GM13976 (cell line): ENCODE results near the gene RAB11FIP3.

Source experiments
- DNase-seq: peaks from one replicate; pipeline ENCODE4 v3.0.0; 2012; ENCODE audit warnings: low spot score
- in situ Hi-C: fragments of 300-500 bp; cut with MboI; formaldehyde crosslinking; loops from one replicate; pipeline ENCODE4 v1.12.0; 2022; ENCODE audit warnings: low sequenced_read_pairs, mixed read lengths, inconsistent platforms; ENCODE audit not compliant: unreplicated experiment
- TF ChIP-seq, protein P1 (sequence below): IDR thresholded peaks from 2 replicates; pipeline ENCODE4 v1.5.1; 2012; ENCODE audit warnings: borderline replicate concordance, mild to moderate bottlenecking; ENCODE audit not compliant: insufficient read depth; ENCODE audit errors: extremely low read depth, missing control alignments, control extremely low read depth

The RAB11FIP3 gene

DNA sequence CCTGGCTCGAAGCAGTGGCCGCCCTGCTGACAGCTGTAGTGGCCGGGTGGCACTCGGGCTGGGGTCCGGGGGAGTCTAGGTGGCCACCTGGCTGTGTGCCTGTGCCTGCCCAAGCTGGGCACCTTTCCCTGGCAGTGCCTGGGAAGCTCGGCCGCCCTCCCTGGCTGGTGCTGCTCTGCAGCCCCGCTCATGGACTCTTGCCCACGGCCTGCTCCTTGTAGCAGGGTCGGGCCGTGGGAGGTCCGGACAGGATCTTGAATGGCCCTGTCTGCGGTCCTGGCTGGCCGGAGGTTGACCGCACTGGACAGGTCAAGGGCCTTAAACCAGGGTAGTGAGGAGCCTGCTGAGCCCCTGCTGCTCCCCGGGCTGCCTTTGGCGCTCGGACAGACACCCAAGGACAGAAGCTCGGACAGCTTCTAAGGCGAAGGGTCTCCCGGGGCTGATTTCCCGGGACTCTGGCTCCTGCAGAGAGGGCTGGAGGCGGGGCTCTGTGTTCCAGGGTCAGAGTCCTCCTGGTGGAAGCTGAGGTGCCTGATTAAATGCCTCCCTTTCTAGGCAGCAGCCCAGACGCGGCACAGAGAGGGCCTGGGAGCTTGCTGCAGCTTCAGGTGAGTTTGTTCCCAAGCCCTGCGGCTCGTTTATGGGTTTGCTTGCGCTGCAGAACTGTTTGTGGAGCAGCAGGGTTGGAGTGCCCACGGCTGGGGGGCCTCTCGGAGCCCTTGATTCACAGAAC, 108.1 kb downstream of the RAB11FIP3 start:
- TF ChIP-seq, protein P1, sequence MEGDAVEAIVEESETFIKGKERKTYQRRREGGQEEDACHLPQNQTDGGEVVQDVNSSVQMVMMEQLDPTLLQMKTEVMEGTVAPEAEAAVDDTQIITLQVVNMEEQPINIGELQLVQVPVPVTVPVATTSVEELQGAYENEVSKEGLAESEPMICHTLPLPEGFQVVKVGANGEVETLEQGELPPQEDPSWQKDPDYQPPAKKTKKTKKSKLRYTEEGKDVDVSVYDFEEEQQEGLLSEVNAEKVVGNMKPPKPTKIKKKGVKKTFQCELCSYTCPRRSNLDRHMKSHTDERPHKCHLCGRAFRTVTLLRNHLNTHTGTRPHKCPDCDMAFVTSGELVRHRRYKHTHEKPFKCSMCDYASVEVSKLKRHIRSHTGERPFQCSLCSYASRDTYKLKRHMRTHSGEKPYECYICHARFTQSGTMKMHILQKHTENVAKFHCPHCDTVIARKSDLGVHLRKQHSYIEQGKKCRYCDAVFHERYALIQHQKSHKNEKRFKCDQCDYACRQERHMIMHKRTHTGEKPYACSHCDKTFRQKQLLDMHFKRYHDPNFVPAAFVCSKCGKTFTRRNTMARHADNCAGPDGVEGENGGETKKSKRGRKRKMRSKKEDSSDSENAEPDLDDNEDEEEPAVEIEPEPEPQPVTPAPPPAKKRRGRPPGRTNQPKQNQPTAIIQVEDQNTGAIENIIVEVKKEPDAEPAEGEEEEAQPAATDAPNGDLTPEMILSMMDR, result no peak
- DNase-seq, result no peak
- in situ Hi-C loops, result no loop called here

DNA sequence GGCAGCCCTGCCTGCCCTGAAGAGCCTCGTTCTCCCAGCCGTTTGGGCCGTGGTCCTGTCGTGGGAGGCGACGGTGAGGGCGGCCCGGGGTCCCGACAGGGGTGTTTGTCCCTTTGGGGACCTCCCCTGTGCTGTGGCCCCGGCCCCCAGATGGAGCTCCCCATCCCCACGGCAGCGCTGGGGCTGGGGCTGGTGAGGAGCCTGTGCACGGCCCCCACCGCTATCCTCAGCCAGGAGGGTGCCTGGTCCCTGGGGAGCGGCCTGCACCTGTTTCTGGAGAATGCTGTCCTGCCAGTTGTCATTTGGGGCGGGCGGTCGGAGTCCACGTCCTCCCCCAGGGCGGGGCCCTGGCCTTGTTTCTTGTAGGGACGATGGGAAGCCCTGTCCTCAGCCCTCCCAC, 108.7 kb downstream of the RAB11FIP3 start:
- in situ Hi-C loops, result no loop called here
- DNase-seq, result no peak
- TF ChIP-seq, protein P1, result no peak

DNA sequence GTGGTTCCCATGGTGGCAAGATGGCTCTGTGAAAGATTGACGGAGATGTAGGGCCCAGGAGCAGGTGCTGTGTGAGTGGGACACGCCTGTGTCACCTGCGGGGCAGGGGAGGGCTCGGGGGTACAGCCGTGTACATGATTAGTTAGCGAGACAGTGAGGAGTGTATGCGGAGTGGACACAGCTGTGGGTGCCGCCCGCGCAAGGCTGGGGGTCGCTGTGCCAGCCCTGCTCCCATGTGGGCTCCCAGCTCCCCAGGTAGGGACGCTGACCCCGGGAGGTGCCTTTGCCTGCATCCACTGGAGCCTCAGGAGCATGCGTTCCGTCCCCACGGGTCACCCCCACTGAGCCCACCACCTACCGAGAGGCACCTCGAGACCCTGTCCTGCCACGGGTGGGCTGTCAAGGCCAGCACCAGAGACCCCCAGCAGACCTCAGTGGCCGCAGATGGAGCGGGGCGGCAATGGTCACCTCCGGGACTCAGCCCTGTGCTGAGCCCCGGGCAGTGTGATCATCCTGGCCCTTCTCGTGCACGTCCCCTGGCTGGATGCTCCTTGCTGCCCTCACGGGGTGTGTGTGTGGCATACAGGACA, 109.5 kb downstream of the RAB11FIP3 start:
- in situ Hi-C loops, result no loop called here
- TF ChIP-seq, protein P1, result no peak
- DNase-seq, result no peak

DNA sequence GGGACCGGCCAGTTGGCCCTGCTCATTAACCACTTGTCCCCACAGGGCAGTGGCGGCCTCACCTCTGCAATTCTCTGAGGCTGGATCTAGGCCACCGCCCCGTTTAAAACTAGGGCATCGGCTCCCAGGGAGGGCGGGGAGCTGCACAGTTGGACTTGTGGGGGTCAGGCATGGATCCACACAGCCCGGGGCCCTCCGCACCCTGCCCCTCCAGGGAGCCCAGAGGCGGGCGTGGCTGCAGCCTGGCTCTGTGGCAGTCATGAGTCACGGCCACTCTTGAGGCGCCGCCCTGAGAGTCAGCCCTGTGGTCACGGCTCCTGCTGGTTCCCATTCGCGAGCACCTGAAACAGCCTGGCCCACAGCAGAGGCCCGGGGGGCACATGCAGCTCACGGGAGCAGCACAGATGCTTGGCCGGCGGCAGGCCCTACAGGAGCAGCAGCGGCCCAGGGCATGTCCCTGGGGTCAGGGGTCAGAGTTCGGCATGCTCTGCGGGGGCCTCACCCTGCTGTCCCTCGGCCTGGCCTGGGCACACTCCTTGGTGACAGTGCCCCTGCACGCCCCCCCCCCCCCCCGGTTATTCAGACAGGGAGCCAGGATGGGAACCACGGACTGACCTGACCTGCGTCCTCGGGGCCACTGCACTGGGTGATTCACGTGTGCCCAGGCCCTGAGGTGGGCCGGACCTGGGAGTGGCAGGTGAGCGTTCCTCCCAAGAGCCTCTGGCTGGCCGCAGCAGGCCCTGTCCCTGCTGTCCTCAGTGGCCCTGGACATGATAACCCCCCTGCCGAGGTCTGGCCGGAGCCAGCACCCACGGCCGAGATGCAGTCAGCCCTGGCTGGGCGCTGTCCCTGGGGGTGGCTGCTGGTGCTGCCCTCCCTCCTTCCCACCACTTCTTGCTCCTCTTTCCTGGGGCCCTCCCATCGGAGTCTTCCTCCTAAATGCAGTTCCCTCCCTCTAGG, 110.3 kb downstream of the RAB11FIP3 start:
- DNase-seq, result no peak
- in situ Hi-C loops, result no loop called here

DNA sequence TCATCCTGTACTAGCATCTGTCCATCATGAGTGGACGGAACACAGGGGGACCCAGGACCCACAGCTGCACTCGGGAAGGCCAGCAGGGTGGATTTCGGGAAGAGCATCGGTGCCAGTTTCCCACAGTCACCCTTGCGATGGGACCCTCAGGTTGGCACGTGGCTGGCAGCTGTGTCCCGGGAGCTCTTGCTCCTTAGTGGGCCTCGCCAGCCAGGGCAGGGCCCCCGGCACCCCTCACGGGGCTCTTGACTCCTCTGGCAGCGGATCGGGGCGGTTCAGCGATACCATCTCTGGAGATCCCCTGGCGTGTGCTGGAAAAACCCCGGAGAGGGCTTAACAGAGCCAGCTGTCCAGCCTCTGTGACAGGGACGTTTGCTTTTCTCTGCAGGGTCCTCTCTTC, 111.3 kb downstream of the RAB11FIP3 start:
- DNase-seq, result no peak
- TF ChIP-seq, protein P1, result no peak
- in situ Hi-C loops, result no loop called here

More for the DNA sequence above, 110.3 kb downstream of the RAB11FIP3 start:
- TF ChIP-seq, protein P1, result no peak
